Smooth muscle cell of trachea (primary cell): ENCODE data around the gene ZNRF1. TPM values are rescaled to one million over a fixed set of nuclear protein-coding genes. Genes with fewer than 3 reads are reported as not detected.

Source experiments
- total RNA-seq: library from RNA; depleted of rRNA; stranded (reverse); fragments of >200 nt; gene quantifications from 2 replicates; pipeline ENCODE4 v1.2.1, GENCODE V29; 2014

ZNRF1 gene
- 18.3 and 46.8 TPM in 2 replicates for total RNA-seq

DNA sequence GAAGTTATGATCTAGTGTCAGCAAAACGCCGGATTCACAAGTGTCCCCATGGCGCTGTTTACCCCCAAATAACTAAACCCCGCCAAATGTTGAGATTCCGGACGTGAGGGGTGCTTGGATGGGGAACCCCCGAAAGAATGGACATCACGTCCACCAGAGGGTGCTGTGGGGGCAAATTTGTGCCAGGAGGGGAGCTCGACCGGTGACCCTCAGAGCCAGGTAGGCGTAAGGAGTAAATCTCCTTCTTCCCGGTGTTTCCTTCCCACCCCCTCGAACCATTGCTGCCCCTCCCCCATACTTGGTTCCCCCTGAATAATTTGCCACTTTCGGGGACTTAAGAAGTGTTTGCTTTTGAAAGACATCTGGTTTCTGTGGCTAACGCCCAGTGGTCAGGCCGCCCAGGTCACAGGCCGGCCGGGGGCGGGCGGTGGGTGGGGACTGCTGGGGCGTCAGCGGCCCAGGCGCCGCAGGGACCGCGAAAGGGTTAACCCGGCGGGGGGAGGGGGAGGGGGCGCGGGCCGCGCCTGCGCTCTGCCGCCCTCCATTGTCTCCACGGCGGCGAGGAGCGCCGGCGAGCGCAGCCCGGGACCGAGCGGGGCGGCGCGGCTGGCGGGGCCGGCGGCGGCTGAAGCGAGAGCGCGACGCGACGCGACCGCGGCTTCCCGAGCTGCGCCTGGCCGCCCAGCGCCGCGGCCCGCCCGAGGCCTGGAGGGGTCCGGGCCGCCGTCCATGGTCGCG, at the start of gene ZNRF1:
Gene ZNRF1 (plus strand): TSS at position 544 of the 738 bp plus-strand sequence. CDS start 648 bp downstream, outside the sequence.

GRCh38 chr16:74984529-74985296, 14.1 kb upstream of the ZNRF1 start, which contains the start of gene WDR59:
Gene WDR59 (minus strand): TSS chr16:74985123. CDS start chr16:74985017, 106 bp downstream.

GRCh38 chr16:75116081-75116910, 117.5 kb downstream of the ZNRF1 start, which contains the start of gene LDHD:
Gene LDHD (minus strand): TSS chr16:75116780. CDS start chr16:75116720, 60 bp downstream.

DNA sequence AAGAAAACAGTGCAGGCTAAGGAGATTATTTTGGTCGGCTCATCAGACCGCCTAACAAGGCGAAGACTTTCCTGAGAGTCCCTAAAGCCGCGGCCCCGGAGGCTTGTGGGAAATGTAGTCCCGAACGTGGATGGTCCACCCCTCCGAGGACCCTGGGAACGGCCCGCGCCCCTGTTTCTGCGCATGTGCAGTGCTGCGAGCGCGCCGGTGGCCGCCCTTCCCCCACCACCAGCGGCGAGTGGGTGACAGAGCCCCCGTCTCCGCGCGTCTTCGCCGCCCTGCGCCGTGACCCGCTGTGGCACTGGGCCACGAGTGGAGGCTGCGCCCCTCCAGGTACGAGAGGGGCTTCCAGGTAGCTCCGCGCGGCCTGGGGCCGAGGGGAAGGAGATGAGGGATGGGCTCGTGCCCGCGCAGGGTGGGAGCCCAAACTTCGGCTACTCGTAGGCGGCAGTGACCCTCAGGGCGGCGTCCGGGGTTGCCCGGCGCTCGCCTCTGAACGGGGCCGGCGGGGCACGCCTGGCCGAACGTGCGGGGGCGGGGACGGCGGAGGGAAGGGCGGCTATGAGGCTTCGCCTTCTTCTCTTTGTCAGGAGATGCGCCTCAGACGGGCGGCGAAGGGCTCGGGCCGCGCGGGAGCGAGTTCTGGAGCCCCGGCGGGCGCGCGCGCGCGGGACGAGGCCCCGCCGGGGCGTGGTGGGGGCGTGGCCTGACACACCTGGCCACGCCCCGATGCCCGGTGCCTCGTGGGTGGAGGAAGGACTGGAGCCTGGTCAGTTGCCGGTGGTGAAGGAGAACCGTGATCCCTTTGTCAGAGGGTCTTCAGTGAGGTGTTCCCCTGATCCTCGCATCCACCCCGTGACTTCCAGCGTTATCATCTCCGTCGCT, 149.7 kb downstream of the ZNRF1 start, which contains the start of gene ZFP1:
Gene ZFP1 (plus strand): TSS at position 214 of the 885 bp plus-strand sequence. CDS start 4,428 bp downstream, outside the sequence.

Other genes starting within 250 kb of the ZNRF1 start
- gene FA2H, start 224.2 kb upstream of the ZNRF1 start, total RNA-seq: not detected in 2 replicates
- 20.0 and 20.1 TPM in 2 replicates for gene WDR59, start 13.9 kb upstream of the ZNRF1 start, total RNA-seq
- gene LDHD, start 117.8 kb downstream of the ZNRF1 start, total RNA-seq: 2.6 and 2.8 TPM in 2 replicates
- 14.2 and 14.7 TPM in 2 replicates for gene ZFP1, start 149.5 kb downstream of the ZNRF1 start, total RNA-seq
- gene CTRB2, start 208.1 kb downstream of the ZNRF1 start, total RNA-seq: not detected in 2 replicates
- not detected in 2 replicates for gene CTRB1, start 220.0 kb downstream of the ZNRF1 start, total RNA-seq